Ramos (cell line): ENCODE data around the gene MACROH2A1.
"Not testable (repeated sequence)": the region's sequence is repeated elsewhere in the genome, so short reads cannot be mapped to it uniquely, and the experiment has no call there.

Experiments
- in situ Hi-C: fragments of 300-500 bp; cut with MboI; formaldehyde crosslinking; loops from one replicate; pipeline ENCODE4 v1.14.3; 2022; ENCODE audit warnings: low sequenced_read_pairs; ENCODE audit not compliant: unreplicated experiment

MACROH2A1 gene

GRCh38 chr5:135382106-135382790 lies 16.8 kb downstream of the MACROH2A1 start:
- in situ Hi-C loops: no loop called here

GRCh38 chr5:135379046-135379654 lies 19.9 kb downstream of the MACROH2A1 start:
- in situ Hi-C loops: no loop called here

- in situ Hi-C loops: no loop called here
These were observed 21.0 kb downstream of the MACROH2A1 start for GRCh38 chr5:135377751-135378680.

DNA sequence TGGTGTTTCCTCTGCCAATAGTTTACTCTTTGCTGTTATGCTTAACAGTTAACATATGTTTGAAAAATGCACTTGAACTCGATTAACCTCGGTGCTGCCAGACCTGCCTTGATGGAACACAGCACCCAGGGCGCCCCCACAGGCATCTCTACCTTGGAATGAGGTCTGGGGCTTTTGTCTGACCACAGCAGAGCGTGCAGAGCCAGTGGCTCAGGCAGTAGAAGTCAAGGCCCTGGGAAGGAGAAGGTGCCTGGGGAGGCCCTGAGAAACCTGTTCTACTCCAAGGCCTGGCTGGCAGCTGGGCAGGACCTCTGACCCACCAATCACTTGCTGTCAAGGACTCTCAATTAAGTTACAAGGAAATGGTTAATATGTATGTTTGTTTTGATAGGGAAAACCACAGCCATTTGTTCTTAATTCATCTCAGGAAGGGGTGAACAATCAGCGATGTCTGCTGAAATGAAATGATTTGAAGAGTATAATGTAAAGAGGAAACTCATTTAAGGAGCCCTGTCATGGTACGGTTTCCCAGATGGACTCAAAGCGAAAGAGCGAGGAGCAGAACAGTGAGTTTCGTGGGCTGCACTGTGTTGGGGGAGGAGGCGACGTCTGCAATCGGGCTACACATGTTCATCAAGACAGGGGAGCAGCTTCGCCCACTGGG lies 21.9 kb downstream of the MACROH2A1 start:
- in situ Hi-C loops: no loop called here

GRCh38 chr5:135375040-135375793 lies 23.8 kb downstream of the MACROH2A1 start:
- in situ Hi-C loops: no loop called here

DNA sequence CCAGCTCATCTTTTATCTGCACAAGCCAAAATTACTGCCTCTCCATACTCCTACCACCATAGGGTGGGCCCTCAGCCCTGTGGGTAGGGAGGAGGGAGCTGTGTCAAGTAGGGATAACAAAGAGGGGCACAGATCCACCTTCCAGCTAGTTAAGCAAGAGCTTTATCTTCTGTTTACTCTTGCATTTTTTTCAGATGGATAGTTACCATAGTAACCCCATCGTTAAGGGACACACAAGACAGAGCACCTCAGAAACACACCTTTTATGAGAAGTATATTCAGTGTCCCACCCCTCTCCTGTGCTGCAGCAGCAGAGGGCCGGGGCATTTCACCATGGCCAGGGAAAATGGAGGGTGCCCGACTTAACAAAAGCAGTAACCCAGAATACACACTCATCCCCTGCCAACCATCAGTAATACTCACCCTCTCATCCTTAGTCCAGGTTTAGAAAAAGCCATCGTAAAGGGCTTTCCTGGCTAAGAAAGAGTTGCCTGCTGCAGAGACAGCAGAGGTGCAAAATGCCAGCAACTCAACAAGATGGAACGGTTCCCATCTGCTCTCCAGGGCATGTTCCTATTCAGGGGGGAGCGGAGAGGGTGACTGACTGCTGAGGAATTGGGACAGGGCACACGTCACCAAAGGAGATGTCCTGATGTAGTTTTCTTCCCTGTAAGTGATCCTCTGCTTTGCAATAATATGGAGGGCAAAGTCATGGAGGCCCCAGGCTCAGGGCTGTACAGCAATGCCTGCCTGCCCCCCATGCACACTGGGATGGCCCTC lies 25.1 kb downstream of the MACROH2A1 start:
- in situ Hi-C loops: no loop called here

DNA sequence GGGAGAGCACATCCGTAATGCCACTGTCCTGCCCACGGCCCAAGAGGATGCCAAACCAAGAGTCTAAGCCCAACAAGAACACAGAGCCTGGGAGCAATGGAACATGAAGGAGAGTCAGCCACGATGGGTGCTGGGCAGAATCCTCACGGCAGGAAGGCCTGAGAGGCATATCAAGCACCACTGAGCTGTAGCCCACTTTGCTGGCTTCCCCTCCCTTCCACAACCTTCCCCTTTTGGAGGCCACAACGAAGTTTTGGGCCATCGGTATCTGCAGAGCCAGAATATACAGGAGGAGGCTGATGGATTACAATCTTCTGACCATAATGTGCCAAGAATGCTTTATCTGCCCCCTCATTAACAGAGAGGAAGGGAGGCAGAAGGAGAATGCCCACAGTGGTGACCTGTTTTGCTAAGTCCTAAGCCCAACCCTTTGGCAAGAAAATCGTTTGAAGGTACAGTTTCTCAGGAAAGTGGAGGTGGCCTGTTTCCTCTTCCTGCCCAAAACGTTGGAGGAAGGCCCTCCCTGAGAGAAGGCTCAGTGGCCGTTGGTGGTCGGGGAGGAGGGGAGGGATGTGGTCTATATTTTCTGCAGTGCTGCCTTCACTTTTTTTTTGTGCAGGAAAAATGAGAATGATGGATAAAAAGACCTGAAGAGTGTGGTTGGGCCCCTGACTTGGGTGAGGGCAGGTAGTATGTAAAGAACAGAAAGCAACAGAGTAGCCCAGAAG lies 26.2 kb downstream of the MACROH2A1 start:
- in situ Hi-C loops: no loop called here

DNA sequence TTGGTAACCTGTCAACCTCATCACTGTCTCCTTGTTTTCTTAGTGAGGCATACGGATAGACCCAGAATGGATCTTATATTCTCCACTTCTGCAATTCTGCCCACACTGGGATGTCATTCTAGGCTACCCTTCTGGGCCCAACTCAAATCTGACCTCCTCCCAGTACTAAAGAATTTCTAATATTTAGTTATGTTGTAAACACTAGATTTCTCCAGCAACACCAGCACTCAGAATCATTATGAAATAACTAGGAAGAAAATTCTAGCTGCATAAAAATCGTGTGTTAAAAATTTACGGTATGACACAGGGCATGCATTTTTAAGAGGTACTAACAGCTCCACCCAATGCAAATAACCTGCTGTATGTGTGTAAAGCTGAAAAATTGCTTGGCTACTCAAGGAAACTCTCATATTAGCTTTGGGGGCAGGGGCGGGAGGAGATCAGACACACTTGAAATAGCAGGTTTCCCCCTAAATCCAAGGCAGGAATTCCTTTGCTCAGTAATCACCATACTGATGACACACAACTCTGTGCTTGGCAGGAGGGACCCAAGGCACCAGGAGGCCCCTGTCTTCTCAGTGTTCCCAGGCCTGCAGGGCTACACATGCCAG lies 27.3 kb downstream of the MACROH2A1 start:
- in situ Hi-C loops: no loop called here

DNA sequence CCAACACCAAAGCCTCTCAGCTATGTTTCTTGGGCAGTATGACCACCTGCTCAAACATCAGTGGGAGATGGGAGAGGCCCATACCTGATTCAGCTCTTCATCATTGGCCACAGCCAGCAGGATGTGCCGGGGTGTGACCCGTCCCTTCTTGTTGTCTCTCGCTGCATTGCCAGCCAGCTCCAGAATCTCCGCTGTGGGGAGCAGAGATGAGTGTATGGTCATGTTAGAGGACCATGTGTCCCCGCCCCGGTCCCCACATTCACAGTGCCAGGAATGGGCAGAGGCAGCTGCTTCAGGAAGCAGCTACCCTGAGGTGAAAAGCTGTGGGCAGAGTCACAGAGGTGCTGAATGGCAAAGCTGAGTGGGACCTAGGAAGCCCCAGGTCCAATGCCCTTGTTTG lies 29.1 kb downstream of the MACROH2A1 start:
- in situ Hi-C loops: no loop called here

GRCh38 chr5:135367554-135367953 lies 31.5 kb downstream of the MACROH2A1 start:
- in situ Hi-C loops: no loop called here

- in situ Hi-C loops: no loop called here
These were observed 32.0 kb downstream of the MACROH2A1 start for GRCh38 chr5:135367076-135367475.

GRCh38 chr5:135365281-135365680 lies 33.8 kb downstream of the MACROH2A1 start:
- in situ Hi-C loops: no loop called here

- in situ Hi-C loops: no loop called here
These were observed 34.4 kb downstream of the MACROH2A1 start for GRCh38 chr5:135364421-135365262.

GRCh38 chr5:135363342-135363741 lies 35.7 kb downstream of the MACROH2A1 start:
- in situ Hi-C loops: not testable (repeated sequence)

- in situ Hi-C loops: no loop called here
These were observed 36.9 kb downstream of the MACROH2A1 start for GRCh38 chr5:135362102-135362501.

- in situ Hi-C loops: no loop called here
These were observed 38.5 kb downstream of the MACROH2A1 start for GRCh38 chr5:135360278-135361274.
